ENCODE data around the gene ZNF579. TPM values are rescaled to one million over a fixed set of nuclear protein-coding genes. Genes with fewer than 3 reads are reported as not detected.
A peak's percentile ranks its signal among the peaks of the same experiment; 100 is the strongest.

The ZNF579 gene
- total RNA-seq, 2 experiments from 2014 or later, result 6.7 to 7.1 TPM

GRCh38 chr19:55611983-55612645 lies 31.5 kb upstream of the ZNF579 start:
- TF ChIP-seq, protein P1, sequence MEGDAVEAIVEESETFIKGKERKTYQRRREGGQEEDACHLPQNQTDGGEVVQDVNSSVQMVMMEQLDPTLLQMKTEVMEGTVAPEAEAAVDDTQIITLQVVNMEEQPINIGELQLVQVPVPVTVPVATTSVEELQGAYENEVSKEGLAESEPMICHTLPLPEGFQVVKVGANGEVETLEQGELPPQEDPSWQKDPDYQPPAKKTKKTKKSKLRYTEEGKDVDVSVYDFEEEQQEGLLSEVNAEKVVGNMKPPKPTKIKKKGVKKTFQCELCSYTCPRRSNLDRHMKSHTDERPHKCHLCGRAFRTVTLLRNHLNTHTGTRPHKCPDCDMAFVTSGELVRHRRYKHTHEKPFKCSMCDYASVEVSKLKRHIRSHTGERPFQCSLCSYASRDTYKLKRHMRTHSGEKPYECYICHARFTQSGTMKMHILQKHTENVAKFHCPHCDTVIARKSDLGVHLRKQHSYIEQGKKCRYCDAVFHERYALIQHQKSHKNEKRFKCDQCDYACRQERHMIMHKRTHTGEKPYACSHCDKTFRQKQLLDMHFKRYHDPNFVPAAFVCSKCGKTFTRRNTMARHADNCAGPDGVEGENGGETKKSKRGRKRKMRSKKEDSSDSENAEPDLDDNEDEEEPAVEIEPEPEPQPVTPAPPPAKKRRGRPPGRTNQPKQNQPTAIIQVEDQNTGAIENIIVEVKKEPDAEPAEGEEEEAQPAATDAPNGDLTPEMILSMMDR (IDR thresholded peaks at IDR 0.05), result no peak
- Mint-ChIP-seq H3K4me3 (no peak overlapping the region), H3K27ac (peak overlapping the region; percentile 47), H3K27me3 (no peaks in the 10 kb centered on the region), H3K9me3 (no peaks in the 10 kb centered on the region), H3K36me3 (ENCODE audit: low read depth) (peaks cover 59% of the 10 kb centered on the region), H3K4me1 (ENCODE audit: low read depth) (peaks cover 45% of the 10 kb centered on the region)
- POLR2A ChIA-PET, result interaction anchor here (0.9 kb wide), 1 partner anchor 136 kb away, joined by 3 read pairs; no protein-coding TSS in a partner anchor
- CTCF ChIA-PET, result no interaction called here
- Histone ChIP-seq H3K36me3 (ENCODE audit: insufficient read depth, low read length) (peaks cover 34% of the 10 kb centered on the region), H3K27ac (ENCODE audit: low read depth in 1 of 2, low read length in 2 of 2) (no peak overlapping the region), H3K4me3 (ENCODE audit: low read length) (no peak overlapping the region), H3K9me3 (ENCODE audit: control insufficient read depth in 1 of 2, insufficient read depth in 1 of 2, low read length in 2 of 2) (no peaks in the 10 kb centered on the region), H3K27me3 (ENCODE audit: control insufficient read depth in 1 of 2, insufficient read depth in 2 of 2, low read length in 2 of 2) (no peaks in the 10 kb centered on the region), H3K4me1 (ENCODE audit: insufficient read depth, low read length) (peaks cover 19% of the 10 kb centered on the region)
- no peak for ATAC-seq (ENCODE audit: poor library complexity)
- no peak for DNase-seq
- intact Hi-C loops (cut with DNase I, micrococcal nuclease), result no loop called here

- Mint-ChIP-seq H3K4me3 (no peak overlapping the region), H3K27ac (peak overlapping the region; percentile 47), H3K4me1 (ENCODE audit: low read depth) (peaks cover 52% of the 10 kb centered on the region), H3K36me3 (ENCODE audit: low read depth) (peaks cover 61% of the 10 kb centered on the region), H3K9me3 (no peaks in the 10 kb centered on the region), H3K27me3 (no peaks in the 10 kb centered on the region)
- ChIA-PET POLR2A (no interaction called here), CTCF (interaction anchor here (0.7 kb wide), 1 partner anchor 20 kb away, joined by 3 read pairs; no protein-coding TSS in a partner anchor)
- intact Hi-C loops (cut with DNase I, micrococcal nuclease), result no loop called here
- DNase-seq (no peak), ATAC-seq (ENCODE audit: poor library complexity) (no peak)
- Histone ChIP-seq H3K4me1 (ENCODE audit: insufficient read depth, low read length) (peaks cover 26% of the 10 kb centered on the region), H3K27ac (ENCODE audit: low read depth in 1 of 2, low read length in 2 of 2) (no peak overlapping the region), H3K36me3 (ENCODE audit: insufficient read depth, low read length) (peaks cover 30% of the 10 kb centered on the region), H3K27me3 (ENCODE audit: control insufficient read depth in 1 of 2, insufficient read depth in 2 of 2, low read length in 2 of 2) (no peaks in the 10 kb centered on the region), H3K4me3 (ENCODE audit: low read length) (no peak overlapping the region), H3K9me3 (ENCODE audit: control insufficient read depth in 1 of 2, insufficient read depth in 1 of 2, low read length in 2 of 2) (no peaks in the 10 kb centered on the region)
- TF ChIP-seq, protein P1 (IDR thresholded peaks at IDR 0.05), result no peak
Measured at GRCh38 chr19:55611300-55611982, 30.8 kb upstream of the ZNF579 start.

- H3K36me3 Mint-ChIP-seq (ENCODE audit: low read depth), result peaks cover 73% of the 10 kb centered on the region
- H3K9me3 Mint-ChIP-seq, result no peaks in the 10 kb centered on the region
- POLR2A ChIA-PET, result no interaction called here
- intact Hi-C loops (cut with DNase I, micrococcal nuclease), result loop anchor here in 1 of 2 experiments (5.0 to 10.0 kb wide), 3 partner anchors 142 to 355 kb away; partner anchors contain the start of genes PPP6R1 and UBE2S
- TF ChIP-seq, protein P1 (IDR thresholded peaks at IDR 0.05), result no peak
- H3K27me3 Mint-ChIP-seq, result no peaks in the 10 kb centered on the region
- CTCF ChIA-PET, result no interaction called here
- Histone ChIP-seq H3K4me1 (ENCODE audit: insufficient read depth, low read length) (peaks cover 41% of the 10 kb centered on the region), H3K27ac (ENCODE audit: low read depth in 1 of 2, low read length in 2 of 2) (no peak overlapping the region), H3K4me3 (ENCODE audit: low read length) (no peak overlapping the region), H3K27me3 (ENCODE audit: control insufficient read depth in 1 of 2, insufficient read depth in 2 of 2, low read length in 2 of 2) (no peaks in the 10 kb centered on the region), H3K36me3 (ENCODE audit: insufficient read depth, low read length) (peaks cover 20% of the 10 kb centered on the region), H3K9me3 (ENCODE audit: control insufficient read depth in 1 of 2, insufficient read depth in 1 of 2, low read length in 2 of 2) (no peaks in the 10 kb centered on the region)
- no peak for ATAC-seq (ENCODE audit: poor library complexity)
- peak overlapping the region; percentile 12 for H3K4me3 Mint-ChIP-seq
- H3K27ac Mint-ChIP-seq, result no peak overlapping the region
- DNase-seq, result no peak
- H3K4me1 Mint-ChIP-seq (ENCODE audit: low read depth), result peaks cover 65% of the 10 kb centered on the region
Measured at GRCh38 chr19:55609326-55609725, 28.7 kb upstream of the ZNF579 start.

Data from CD4-positive, alpha-beta T cell (primary cell).